DOHH2 (cell line): ENCODE data around the gene ANKRD33B.

ENCODE experiments used
- CTCF ChIP-seq: fragments of 200-600 bp; sonication (generic); IDR thresholded peaks from one replicate; pipeline ENCODE4 v1.5.1; 2014; ENCODE audit warnings: antibody characterized with exemption, mild to moderate bottlenecking, low read depth, low read length; ENCODE audit not compliant: poor library complexity, severe bottlenecking
- EZH2phosphoT487 ChIP-seq: fragments of 200-600 bp; sonication (generic); IDR thresholded peaks from 2 replicates; pipeline ENCODE4 v1.6.1; 2017; ENCODE audit warnings: borderline replicate concordance, mild to moderate bottlenecking, antibody characterized with exemption, low read length, moderate library complexity, mixed read lengths

GRCh38 chr5:10536931-10537579 lies 26.8 kb upstream of the ANKRD33B start:
- no peak for TF ChIP-seq CTCF
- TF ChIP-seq EZH2phosphoT487: no peak
